DND-41 (cell line): Measurements from ENCODE around the gene NRIP1.

Experiments used
- ATAC-seq: fragments of 200-7000 bp; cut with Tn5 transposase; 3 replicates; pipeline ENCODE4 v1.9.1; 2021; ENCODE audit warnings: low read depth; ENCODE audit not compliant: insufficient read depth
- DNase-seq: peaks from one replicate; pipeline ENCODE4 v3.0.0-alpha.2; 2020
- H2AFZ ChIP-seq: 2 replicates; pipeline ENCODE4 v1.6.0; 2012; ENCODE audit warnings: low read depth, low read length
- H3K27ac ChIP-seq: 2 replicates; pipeline ENCODE4 v1.5.1; 2012; ENCODE audit warnings: low read length, inconsistent platforms
- H3K27me3 ChIP-seq: fragments of 200-600 bp; sonication (generic); 2 replicates; pipeline ENCODE4 v1.6.0; 2012; ENCODE audit warnings: low read length, mild to moderate bottlenecking, inconsistent platforms; ENCODE audit not compliant: insufficient read depth, poor library complexity
- H3K36me3 ChIP-seq: 2 replicates; pipeline ENCODE4 v1.5.1; 2012; ENCODE audit warnings: low read length, inconsistent platforms; ENCODE audit not compliant: insufficient read depth
- H3K4me1 ChIP-seq: 2 replicates; pipeline ENCODE4 v1.5.1; 2012; ENCODE audit warnings: mild to moderate bottlenecking, low read length; ENCODE audit not compliant: insufficient read depth
- H3K4me2 ChIP-seq: 2 replicates; pipeline ENCODE4 v1.6.0; 2012; ENCODE audit warnings: mild to moderate bottlenecking, moderate library complexity, low read length, inconsistent platforms; ENCODE audit not compliant: insufficient read depth
- H3K4me3 ChIP-seq, 2 experiments: fragments of 200-600 bp in 1 of 2; shearing (Covaris generic) in 1 of 2; 2 replicates each; pipeline ENCODE4 v1.5.1; 2012 to 2016; ENCODE audit warnings: inconsistent platforms in 2 of 2, low read length in 2 of 2, mild to moderate bottlenecking in 2 of 2, low read depth in 1 of 2, moderate library complexity in 1 of 2
- H3K79me2 ChIP-seq: 2 replicates; pipeline ENCODE4 v1.6.0; 2012; ENCODE audit warnings: low read length, inconsistent platforms; ENCODE audit not compliant: insufficient read depth
- H3K9ac ChIP-seq: 2 replicates; pipeline ENCODE4 v1.6.0; 2012; ENCODE audit warnings: low read depth, mild to moderate bottlenecking, inconsistent platforms, low read length, moderate library complexity
- H3K9me3 ChIP-seq: 2 replicates; pipeline ENCODE4 v1.5.1; 2012; ENCODE audit warnings: low read length, moderate library complexity, mild to moderate bottlenecking, inconsistent platforms; ENCODE audit not compliant: insufficient read depth, severe bottlenecking
- H4K20me1 ChIP-seq: 2 replicates; pipeline ENCODE4 v1.6.0; 2012; ENCODE audit warnings: low read length; ENCODE audit not compliant: insufficient read depth
- CTCF ChIP-seq: IDR thresholded peaks from 2 replicates; pipeline ENCODE4 v1.5.1; 2012; ENCODE audit warnings: borderline replicate concordance, low read length, moderate library complexity, mild to moderate bottlenecking; ENCODE audit not compliant: poor library complexity, severe bottlenecking; ENCODE audit errors: extremely low read depth
- EZH2 ChIP-seq: IDR thresholded peaks from 3 replicates; pipeline ENCODE4 v1.6.1; 2012; ENCODE audit warnings: borderline replicate concordance, low read depth, mild to moderate bottlenecking, moderate library complexity, low read length, inconsistent platforms; ENCODE audit not compliant: severe bottlenecking

Gene NRIP1

GRCh38 chr21:14916676-14917141 lies 148.1 kb downstream of the NRIP1 start:
- DNase-seq, result no peak
- Histone ChIP-seq H3K4me1 (no peaks in the 10 kb centered on the region), H3K9me3 (no peaks in the 10 kb centered on the region), H3K27ac (no peak overlapping the region), H4K20me1 (no peaks in the 10 kb centered on the region), H3K9ac (no peak overlapping the region), H3K36me3 (no peaks in the 10 kb centered on the region), H3K4me2 (no peak overlapping the region), H2AFZ (no peak overlapping the region), H3K79me2 (no peaks in the 10 kb centered on the region), H3K4me3 (no peak overlapping the region), H3K27me3 (no peaks in the 10 kb centered on the region)
- TF ChIP-seq CTCF (no peak), EZH2 (no peak)
- ATAC-seq, result no peak

GRCh38 chr21:14913638-14914037 lies 151.2 kb downstream of the NRIP1 start:
- no peak overlapping the region for H3K27ac ChIP-seq
- H3K4me2 ChIP-seq, result no peak overlapping the region
- H3K79me2 ChIP-seq, result no peaks in the 10 kb centered on the region
- no peak overlapping the region for H3K4me3 ChIP-seq
- TF ChIP-seq CTCF, result no peak
- TF ChIP-seq EZH2, result no peak
- H3K27me3 ChIP-seq, result no peaks in the 10 kb centered on the region
- no peak overlapping the region for H3K9ac ChIP-seq
- H3K36me3 ChIP-seq, result no peaks in the 10 kb centered on the region
- no peaks in the 10 kb centered on the region for H3K9me3 ChIP-seq
- no peaks in the 10 kb centered on the region for H3K4me1 ChIP-seq
- no peaks in the 10 kb centered on the region for H4K20me1 ChIP-seq
- DNase-seq, result no peak
- no peak for ATAC-seq
- H2AFZ ChIP-seq, result 0 out of 2 replicates have a peak overlapping the region, but pooled peaks have one; percentile 1

- Histone ChIP-seq H3K27ac (no peak overlapping the region), H3K4me2 (no peak overlapping the region), H3K36me3 (no peaks in the 10 kb centered on the region), H3K27me3 (no peaks in the 10 kb centered on the region), H3K9ac (no peak overlapping the region), H3K4me1 (no peaks in the 10 kb centered on the region), H2AFZ (no peak overlapping the region), H3K4me3 (no peak overlapping the region), H4K20me1 (no peaks in the 10 kb centered on the region), H3K9me3 (no peaks in the 10 kb centered on the region), H3K79me2 (no peaks in the 10 kb centered on the region)
- ATAC-seq (no peak), DNase-seq (no peak)
- TF ChIP-seq EZH2, result no peak
- no peak for TF ChIP-seq CTCF
Measured at GRCh38 chr21:14911351-14911750, 153.4 kb downstream of the NRIP1 start.
